Bone marrow (tissue), 2 donors: ENCODE measurements around the gene PDGFC.
A peak's percentile ranks its signal among the peaks of the same experiment; 100 is the strongest.

Source experiments
- DNase-seq, 2 donors: peaks; one replicate each; lab custom pipeline; 2025; lab: John Stamatoyannopoulos, UW

Gene PDGFC

GRCh38 chr4:156971676-156972378 is at the start of gene PDGFC:
TSS of gene PDGFC (minus strand) at chr4:156971799. CDS start at chr4:156970903, 896 bp downstream.
- DNase-seq: peak; percentile 38 to 58

GRCh38 chr4:157020882-157021281 is 49.3 kb upstream of the PDGFC start:
- no peak for DNase-seq

GRCh38 chr4:157018920-157019490 is 47.4 kb upstream of the PDGFC start:
- DNase-seq: no peak

- no peak for DNase-seq
Observed at GRCh38 chr4:157014621-157015591, 43.3 kb upstream of the PDGFC start.

- DNase-seq: no peak
Observed at GRCh38 chr4:157013656-157014055, 42.1 kb upstream of the PDGFC start.

GRCh38 chr4:157012781-157013180 is 41.2 kb upstream of the PDGFC start:
- DNase-seq: no peak

GRCh38 chr4:157012296-157012695 is 40.7 kb upstream of the PDGFC start:
- no peak for DNase-seq

- DNase-seq: no peak
Observed at GRCh38 chr4:157010630-157011029, 39.0 kb upstream of the PDGFC start.

- no peak for DNase-seq
Observed at GRCh38 chr4:157005831-157006230, 34.2 kb upstream of the PDGFC start.

- no peak for DNase-seq
Observed at GRCh38 chr4:157005193-157005592, 33.6 kb upstream of the PDGFC start.

GRCh38 chr4:157004279-157005161 is 32.9 kb upstream of the PDGFC start:
- no peak for DNase-seq

- peak in 1 of 2 donors; percentile 80 for DNase-seq
Observed at GRCh38 chr4:156999175-156999517, 27.5 kb upstream of the PDGFC start.

- no peak for DNase-seq
Observed at GRCh38 chr4:156998500-156999174, 27.0 kb upstream of the PDGFC start.

GRCh38 chr4:156992943-156993342 is 21.3 kb upstream of the PDGFC start:
- DNase-seq: no peak

- no peak for DNase-seq
Observed at GRCh38 chr4:156991161-156991560, 19.6 kb upstream of the PDGFC start.

GRCh38 chr4:156983366-156983765 is 11.8 kb upstream of the PDGFC start:
- no peak for DNase-seq

GRCh38 chr4:156981262-156981769 is 9.7 kb upstream of the PDGFC start:
- no peak for DNase-seq

- no peak for DNase-seq
Observed at GRCh38 chr4:156977435-156978160, 6.0 kb upstream of the PDGFC start.

GRCh38 chr4:156976147-156976546 is 4.5 kb upstream of the PDGFC start:
- no peak for DNase-seq

GRCh38 chr4:156975686-156976085 is 4.1 kb upstream of the PDGFC start:
- DNase-seq: no peak
